Rectal smooth muscle tissue (tissue), 1 donor: Measurements from ENCODE around the gene TCP10L.
A peak's percentile ranks its signal among the peaks of the same experiment; 100 is the strongest.

ENCODE experiments used
- H3K27ac ChIP-seq: one replicate; pipeline ENCODE4 v1.7.0; 2013; ENCODE audit warnings: low read depth, low read length, inconsistent platforms
- H3K27me3 ChIP-seq: one replicate; pipeline ENCODE4 v1.7.0; 2013; ENCODE audit warnings: low read length; ENCODE audit not compliant: control insufficient read depth, insufficient read depth
- H3K36me3 ChIP-seq: one replicate; pipeline ENCODE4 v1.7.0; 2013; ENCODE audit warnings: low read length; ENCODE audit not compliant: control insufficient read depth, insufficient read depth
- H3K4me1 ChIP-seq: one replicate; pipeline ENCODE4 v1.7.0; 2013; ENCODE audit warnings: low read length; ENCODE audit not compliant: control insufficient read depth, insufficient read depth
- H3K4me3 ChIP-seq: one replicate; pipeline ENCODE4 v1.7.0; 2013; ENCODE audit warnings: low read length
- H3K9ac ChIP-seq: one replicate; pipeline ENCODE4 v1.7.0; 2013; ENCODE audit warnings: low read length

Gene TCP10L

DNA sequence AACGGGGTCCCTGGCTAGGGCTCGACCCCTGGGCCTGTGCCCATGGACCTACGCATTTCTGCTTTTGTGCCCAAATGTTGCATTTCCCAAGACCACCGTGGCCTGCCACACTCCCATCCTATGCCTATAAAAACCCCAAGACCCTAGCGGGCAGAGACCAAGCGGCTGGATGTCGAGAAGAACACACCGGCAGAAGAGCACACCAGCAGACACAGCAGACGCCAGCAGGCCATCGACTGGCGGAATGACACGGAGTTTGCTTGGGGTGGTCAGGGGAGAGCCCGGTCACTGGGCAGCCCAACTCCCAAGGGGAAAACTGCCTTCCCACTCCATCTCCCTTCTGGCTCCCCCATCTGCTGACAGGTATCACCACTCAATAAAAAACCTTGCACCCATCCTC lies 4.4 kb downstream of the TCP10L start:
- Histone ChIP-seq H3K4me3 (no peak overlapping the region), H3K4me1 (no peaks in the 10 kb centered on the region), H3K36me3 (no peaks in the 10 kb centered on the region), H3K27ac (no peak overlapping the region), H3K27me3 (no peaks in the 10 kb centered on the region), H3K9ac (no peak overlapping the region)

DNA sequence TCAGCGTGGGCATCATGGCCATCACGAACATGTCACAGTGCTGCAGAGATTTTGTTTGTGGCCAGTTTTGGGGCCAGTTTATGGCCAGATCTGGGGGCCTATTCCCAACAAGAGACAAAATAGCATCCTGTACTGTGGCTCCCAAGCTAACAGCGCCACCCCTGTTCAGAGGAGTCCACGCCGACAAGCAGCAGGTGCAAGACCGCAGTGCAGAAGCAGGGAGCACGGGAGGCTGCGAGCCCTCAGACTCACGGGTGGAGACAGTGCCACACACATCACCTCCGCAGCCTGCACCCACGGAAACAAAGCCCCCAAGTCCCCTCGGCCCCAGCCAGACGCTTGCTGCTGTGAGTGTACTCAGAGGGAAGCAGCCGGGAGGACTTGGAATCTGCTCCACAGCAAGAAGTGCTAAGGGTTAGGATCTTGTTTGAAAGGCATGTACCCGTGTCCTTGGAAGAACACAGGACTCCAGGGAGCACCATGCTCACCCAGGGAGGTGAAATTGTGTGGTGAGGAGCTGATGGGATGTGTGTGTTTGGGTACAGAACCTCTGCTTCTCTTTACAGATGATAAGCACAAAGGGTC lies 7.1 kb downstream of the TCP10L start:
- H3K36me3 ChIP-seq, result no peaks in the 10 kb centered on the region
- H3K27me3 ChIP-seq, result no peaks in the 10 kb centered on the region
- no peaks in the 10 kb centered on the region for H3K4me1 ChIP-seq
- no peak overlapping the region for H3K27ac ChIP-seq
- no peak overlapping the region for H3K4me3 ChIP-seq
- H3K9ac ChIP-seq, result no peak overlapping the region

DNA sequence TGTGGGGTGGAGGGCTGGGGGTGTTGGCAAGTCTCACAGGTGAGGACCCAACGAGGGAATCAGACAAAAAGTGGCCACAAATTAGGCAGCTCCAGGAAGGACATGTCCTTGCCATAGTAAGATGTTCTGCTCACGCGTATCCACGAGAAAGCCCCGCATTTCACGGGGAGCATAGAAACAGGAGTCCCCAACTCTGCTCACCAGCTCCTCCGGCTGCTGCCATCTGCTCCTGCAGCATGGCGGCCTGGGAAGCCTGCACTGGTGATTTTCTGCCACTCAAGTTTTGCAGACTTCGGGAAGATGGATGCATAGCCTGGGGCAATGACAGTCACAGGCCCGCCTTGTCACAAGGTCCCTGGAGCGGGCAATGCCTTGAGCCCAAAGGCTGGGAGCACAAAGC lies 9.3 kb downstream of the TCP10L start:
- H3K4me3 ChIP-seq, result no peak overlapping the region
- H3K36me3 ChIP-seq, result no peaks in the 10 kb centered on the region
- no peaks in the 10 kb centered on the region for H3K27me3 ChIP-seq
- H3K27ac ChIP-seq, result no peak overlapping the region
- no peaks in the 10 kb centered on the region for H3K4me1 ChIP-seq
- H3K9ac ChIP-seq, result no peak overlapping the region

DNA sequence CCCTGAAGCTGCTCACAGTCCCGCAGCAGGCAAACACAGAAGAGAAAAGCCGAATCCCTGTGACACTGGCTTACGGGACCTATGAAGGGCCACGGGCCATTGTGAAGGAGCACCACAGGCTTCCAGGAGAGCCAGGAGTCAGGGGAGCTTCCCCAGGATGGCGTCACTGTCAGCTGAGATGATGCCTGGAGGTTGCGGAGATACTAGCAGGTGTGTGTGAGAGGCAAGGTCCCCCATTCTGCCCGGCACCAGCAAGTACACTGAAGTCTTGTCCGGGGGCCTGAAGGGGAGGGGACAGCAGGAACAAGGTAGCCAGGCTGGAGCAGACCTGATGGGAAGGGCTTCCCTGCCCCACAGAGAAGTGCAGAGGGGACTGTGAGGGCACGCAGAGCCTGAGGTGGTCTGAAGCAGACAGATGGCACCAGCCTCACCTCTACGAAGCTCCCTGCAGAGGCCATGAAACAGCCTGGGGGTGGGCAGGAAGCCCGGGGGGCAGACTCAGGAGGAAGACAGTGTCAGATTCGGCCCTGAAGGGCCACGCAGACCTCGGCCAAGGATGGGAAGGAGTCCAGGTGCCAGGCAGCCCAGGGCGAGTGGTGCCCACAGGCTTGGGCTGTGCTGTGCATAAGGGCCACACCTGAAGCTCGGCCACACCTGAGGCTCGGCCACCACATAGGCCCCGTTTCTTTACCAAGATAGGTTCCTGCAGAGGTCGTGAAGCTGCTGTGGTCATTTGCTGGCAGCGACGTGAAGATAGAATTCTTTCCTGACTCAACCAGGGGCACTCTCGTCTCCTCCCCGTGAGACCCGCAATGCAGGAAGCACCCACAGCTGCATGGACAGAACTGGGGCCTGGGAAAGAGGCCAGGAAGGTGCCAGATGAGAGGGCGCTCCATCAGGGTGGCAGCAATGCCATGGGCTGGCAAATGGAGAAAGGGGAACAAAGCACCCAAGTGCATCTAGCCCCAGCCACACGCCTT lies 10.1 kb downstream of the TCP10L start:
- H3K27me3 ChIP-seq, result no peaks in the 10 kb centered on the region
- no peaks in the 10 kb centered on the region for H3K36me3 ChIP-seq
- no peak overlapping the region for H3K4me3 ChIP-seq
- no peaks in the 10 kb centered on the region for H3K4me1 ChIP-seq
- H3K9ac ChIP-seq, result no peak overlapping the region
- H3K27ac ChIP-seq, result no peak overlapping the region

DNA sequence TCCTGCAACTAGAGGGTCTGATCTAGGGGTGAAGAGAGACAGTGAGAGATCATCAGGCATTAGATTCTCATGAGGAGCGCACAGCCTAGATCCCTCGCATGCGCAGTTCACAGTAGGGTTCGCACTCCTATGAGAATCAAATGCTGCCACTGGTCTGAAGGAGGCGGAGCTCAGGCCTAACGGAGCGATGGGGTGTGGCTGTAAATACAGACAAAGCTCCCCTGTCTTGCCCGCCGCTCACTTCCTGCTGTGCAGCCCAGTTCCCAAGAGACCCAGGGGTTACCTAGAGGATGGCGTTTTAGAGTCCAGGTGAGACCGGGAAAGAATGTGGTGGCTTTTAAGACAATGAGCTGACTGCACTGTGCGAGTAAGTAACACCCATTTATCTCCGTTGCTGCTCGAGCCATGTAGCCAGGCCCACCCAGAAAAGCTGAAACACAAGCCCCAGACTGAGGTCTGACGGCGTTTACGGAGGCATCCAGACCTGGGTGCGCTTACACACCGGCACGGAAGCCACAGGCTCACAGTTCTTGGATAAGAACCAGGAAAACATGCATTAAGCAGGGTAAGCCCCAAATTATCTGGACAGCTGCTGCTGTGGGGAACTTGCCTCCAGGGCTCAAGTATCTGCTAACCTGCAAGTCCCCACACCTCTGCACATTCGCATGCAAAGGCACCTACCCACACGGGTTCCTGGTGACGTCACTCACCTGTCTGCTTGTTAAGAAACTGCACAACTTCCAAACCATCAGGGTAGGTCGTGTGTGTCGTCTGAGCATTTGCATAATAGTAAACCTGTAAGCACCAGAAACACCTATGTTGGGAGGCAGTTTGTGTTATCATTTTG lies 12.5 kb downstream of the TCP10L start:
- Histone ChIP-seq H3K9ac (no peak overlapping the region), H3K4me1 (no peaks in the 10 kb centered on the region), H3K27me3 (no peaks in the 10 kb centered on the region), H3K27ac (no peak overlapping the region), H3K36me3 (no peaks in the 10 kb centered on the region), H3K4me3 (no peak overlapping the region)

DNA sequence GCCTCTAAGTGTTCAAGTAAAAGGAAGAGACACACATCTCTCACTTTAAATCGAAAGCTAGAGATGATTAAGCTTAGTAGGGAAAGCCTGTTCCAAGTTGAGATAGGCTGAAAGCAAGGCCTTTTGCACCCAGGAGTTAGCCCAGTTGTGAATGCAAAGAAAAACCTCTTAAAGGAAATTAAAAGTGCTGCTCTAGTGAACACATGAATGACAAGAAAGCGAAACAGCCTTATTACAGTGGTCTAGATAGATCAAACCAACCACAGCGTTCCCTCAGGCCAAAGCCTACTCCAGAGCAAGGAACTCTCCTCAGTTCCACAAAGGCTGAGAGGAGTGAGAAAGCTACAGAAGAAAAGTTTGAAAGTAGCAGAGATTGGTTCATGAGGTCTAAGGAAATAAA lies 14.9 kb downstream of the TCP10L start:
- no peaks in the 10 kb centered on the region for H3K4me1 ChIP-seq
- H3K27me3 ChIP-seq, result no peaks in the 10 kb centered on the region
- no peak overlapping the region for H3K9ac ChIP-seq
- H3K27ac ChIP-seq, result no peak overlapping the region
- H3K36me3 ChIP-seq, result no peaks in the 10 kb centered on the region
- H3K4me3 ChIP-seq, result no peak overlapping the region

DNA sequence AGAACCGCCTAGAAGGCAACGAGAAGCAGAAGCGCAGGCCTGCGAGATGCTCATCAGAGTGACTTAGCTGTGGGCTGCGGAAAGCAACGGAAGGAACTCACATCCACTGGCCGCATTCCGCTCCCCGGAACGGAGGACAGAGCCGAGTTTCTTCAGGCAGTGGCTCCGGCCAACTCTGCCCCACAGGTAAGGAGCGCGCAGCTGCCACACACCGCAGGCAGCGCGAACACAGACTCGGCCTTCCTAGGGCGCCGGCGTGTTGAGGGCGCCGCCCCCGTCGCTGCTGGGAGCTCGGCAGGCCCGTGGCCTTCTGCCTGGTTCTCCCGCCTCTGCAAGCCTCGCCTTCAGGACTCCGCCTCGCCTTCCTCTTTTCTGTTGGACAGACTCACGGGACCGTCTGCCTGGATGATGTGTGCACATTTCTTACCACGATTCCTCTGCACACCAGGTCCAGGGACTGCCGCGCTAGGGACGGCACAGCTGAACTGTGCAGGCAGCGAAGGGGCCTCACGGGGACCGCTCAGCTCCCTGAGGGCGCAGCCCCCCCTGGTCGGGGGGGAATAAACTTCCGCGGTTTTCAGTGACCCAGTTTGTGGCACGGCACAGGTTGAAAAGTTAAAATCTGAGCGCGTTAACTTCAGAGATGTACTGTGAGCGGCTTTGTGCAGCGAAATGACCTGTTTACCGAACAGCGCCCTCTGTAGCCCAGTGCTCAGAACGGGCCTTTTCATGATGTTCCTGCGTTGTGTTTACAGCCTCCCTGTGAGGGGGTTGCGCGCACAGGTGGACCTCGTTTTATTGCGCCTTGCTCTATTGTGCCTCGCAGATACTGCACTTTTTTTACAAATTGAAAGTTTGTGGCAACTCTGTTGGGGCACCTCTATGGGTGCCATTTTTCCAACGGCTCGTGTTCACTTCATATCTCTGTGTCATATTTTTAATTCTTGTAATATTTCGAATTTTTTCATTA lies 15.8 kb downstream of the TCP10L start:
- Histone ChIP-seq H3K27ac (peak overlapping the region; percentile 83), H3K36me3 (no peaks in the 10 kb centered on the region), H3K27me3 (no peaks in the 10 kb centered on the region), H3K9ac (no peak overlapping the region), H3K4me1 (no peaks in the 10 kb centered on the region), H3K4me3 (peak overlapping the region; percentile 80)

DNA sequence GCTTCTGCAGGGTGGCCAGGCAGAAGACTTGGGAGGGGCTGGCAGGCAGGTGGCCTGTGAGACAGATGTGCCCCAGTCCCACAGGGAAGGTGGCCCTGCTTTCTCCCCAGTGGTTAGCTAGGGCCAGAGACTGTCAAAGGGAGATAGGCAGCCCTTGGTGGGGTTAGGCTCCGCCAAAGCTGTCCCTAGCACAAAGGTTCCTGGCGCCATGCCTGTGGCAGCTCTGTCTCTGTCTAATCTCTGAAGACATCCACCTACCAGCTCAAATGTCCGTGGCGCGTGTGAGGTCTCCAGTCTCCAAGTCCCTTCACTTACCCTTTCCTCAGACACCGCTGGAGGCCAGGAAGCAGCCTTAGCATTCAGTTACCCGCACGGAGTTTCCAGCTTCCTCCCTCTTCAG lies 17.7 kb downstream of the TCP10L start:
- no peaks in the 10 kb centered on the region for H3K27me3 ChIP-seq
- H3K36me3 ChIP-seq, result no peaks in the 10 kb centered on the region
- H3K9ac ChIP-seq, result no peak overlapping the region
- H3K4me1 ChIP-seq, result no peaks in the 10 kb centered on the region
- H3K27ac ChIP-seq, result no peak overlapping the region
- no peak overlapping the region for H3K4me3 ChIP-seq

DNA sequence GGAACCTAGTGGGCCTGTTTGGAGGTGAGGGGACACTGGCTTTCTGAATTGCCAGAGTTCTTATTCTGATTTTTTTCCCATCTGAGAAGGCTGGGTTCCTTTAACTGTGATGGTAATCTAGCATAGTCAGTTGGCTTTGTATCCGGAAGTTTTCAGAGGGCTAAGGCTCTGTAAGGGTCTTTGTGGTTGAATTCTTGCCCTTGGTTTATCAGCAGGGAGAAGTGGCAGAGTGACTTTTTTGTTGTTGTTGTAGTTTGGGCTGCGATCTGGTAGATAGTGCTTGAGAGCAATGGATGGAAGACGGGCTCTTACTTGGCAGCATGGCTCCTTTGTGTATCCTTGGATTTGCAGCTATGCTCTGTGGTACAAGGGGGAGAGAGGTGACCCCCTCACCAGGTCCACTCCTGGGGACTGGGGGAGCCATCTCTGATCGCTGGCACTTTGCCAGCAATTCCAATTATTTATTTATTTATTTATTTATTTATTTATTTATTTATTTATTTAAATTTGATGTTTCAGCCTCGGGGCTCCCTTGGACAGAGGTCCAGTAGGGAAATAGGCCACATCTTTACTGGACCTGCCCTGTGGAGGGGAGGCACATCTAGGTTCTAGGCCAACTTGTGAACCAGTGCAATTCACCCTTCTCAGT lies 18.5 kb downstream of the TCP10L start:
- Histone ChIP-seq H3K27ac (no peak overlapping the region), H3K27me3 (no peaks in the 10 kb centered on the region), H3K9ac (no peak overlapping the region), H3K4me1 (no peaks in the 10 kb centered on the region), H3K36me3 (no peaks in the 10 kb centered on the region), H3K4me3 (no peak overlapping the region)

DNA sequence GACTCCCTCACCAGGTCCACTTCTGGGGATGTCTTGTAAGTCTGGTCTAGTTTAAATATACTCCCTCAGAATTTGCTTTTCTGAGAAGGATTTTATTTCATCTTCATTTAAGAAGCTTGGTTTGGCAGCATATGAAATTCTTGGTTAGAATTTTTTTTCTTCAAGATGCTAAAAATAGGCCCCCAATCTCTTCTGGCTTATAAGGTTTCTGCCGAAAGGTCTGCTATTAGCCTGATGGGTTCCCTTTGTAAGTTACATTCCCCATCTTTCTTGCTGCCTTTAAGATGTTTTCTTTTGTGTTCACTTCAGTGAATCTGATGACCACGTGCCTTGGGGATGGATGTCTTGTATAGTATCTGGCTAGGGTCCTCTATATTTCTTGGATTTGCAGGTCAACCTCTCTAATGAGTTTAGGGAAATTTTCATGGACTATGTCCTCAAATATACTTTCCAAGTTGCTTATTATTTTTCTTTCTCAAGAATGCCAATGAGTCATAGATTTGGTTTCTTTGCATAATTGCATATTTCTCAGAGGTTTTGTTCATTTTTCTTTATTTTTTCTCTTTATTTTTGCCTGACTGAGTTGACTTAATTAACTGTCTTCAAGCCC lies 19.4 kb downstream of the TCP10L start:
- Histone ChIP-seq H3K27me3 (no peaks in the 10 kb centered on the region), H3K9ac (no peak overlapping the region), H3K27ac (no peak overlapping the region), H3K36me3 (no peaks in the 10 kb centered on the region), H3K4me1 (no peaks in the 10 kb centered on the region), H3K4me3 (no peak overlapping the region)

DNA sequence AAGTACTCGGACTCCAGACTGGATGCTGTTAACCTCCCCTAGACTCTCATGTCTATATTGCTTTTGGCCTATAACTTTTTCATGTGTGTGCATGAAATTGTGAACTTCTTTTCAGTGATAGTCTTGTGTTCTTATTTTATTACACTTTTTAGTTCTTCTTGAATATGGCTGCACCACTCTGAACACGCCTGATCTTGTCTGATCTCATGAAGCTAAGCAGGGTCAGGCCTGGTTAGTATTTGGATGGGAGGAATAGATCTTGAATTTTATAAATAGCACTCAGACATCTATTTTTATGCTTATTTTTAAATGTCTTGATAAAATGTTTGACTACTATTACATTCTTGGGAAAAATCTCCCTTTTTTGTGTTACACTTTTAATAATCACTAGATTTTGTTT lies 22.4 kb downstream of the TCP10L start:
- no peaks in the 10 kb centered on the region for H3K4me1 ChIP-seq
- H3K36me3 ChIP-seq, result no peaks in the 10 kb centered on the region
- H3K4me3 ChIP-seq, result no peak overlapping the region
- no peaks in the 10 kb centered on the region for H3K27me3 ChIP-seq
- no peak overlapping the region for H3K27ac ChIP-seq
- no peak overlapping the region for H3K9ac ChIP-seq
